ENCODE measurements around the gene NR3C2. TPM values are rescaled to one million over a fixed set of nuclear protein-coding genes. Genes with fewer than 3 reads are reported as not detected.

NR3C2 gene
- polyA plus RNA-seq = 5.3 and 6.6 TPM in 2 replicates

GRCh38 chr4:148441986-148442831, at the start of gene NR3C2:
NR3C2 (minus strand) TSS chr4:148442414.

